HG03469 (cell line): Measurements from ENCODE around the gene CDHR4.
"Not testable (repeated sequence)": the region's sequence is repeated elsewhere in the genome, so short reads cannot be mapped to it uniquely, and the experiment has no call there.

ENCODE experiments used
- ATAC-seq: cut with Tn5 transposase; IDR thresholded peaks from one replicate; pipeline ENCODE4 v1.9.1; 2021; ENCODE audit warnings: mild to moderate bottlenecking, moderate library complexity, moderate number of reproducible peaks; ENCODE audit not compliant: unreplicated experiment

Gene CDHR4

GRCh38 chr3:49799761-49800160 lies at the start of gene CDHR4:
Gene CDHR4, minus strand, starts transcription at chr3:49799873. Its CDS starts 61 bp downstream, at chr3:49799812.
- ATAC-seq = no peak

- no peak for ATAC-seq
These were observed 46.0 kb upstream of the CDHR4 start for GRCh38 chr3:49845694-49846093.

- no peak for ATAC-seq
These were observed 45.0 kb upstream of the CDHR4 start for GRCh38 chr3:49844464-49845183.

- ATAC-seq = no peak
These were observed 43.3 kb upstream of the CDHR4 start for GRCh38 chr3:49842843-49843517.

- no peak for ATAC-seq
These were observed 42.1 kb upstream of the CDHR4 start for GRCh38 chr3:49841806-49842205.

GRCh38 chr3:49841126-49841696 lies 41.5 kb upstream of the CDHR4 start:
- no peak for ATAC-seq

GRCh38 chr3:49840388-49840787 lies 40.7 kb upstream of the CDHR4 start:
- no peak for ATAC-seq

GRCh38 chr3:49839193-49839809 lies 39.6 kb upstream of the CDHR4 start:
- no peak for ATAC-seq

- no peak for ATAC-seq
These were observed 31.7 kb upstream of the CDHR4 start for GRCh38 chr3:49831341-49831740.

- no peak for ATAC-seq
These were observed 26.3 kb upstream of the CDHR4 start for GRCh38 chr3:49826016-49826415.

GRCh38 chr3:49823131-49823530 lies 23.5 kb upstream of the CDHR4 start:
- ATAC-seq = not testable (repeated sequence)

GRCh38 chr3:49813497-49814174 lies 14.0 kb upstream of the CDHR4 start, which contains the start of gene UBA7:
Gene UBA7, minus strand, starts transcription at chr3:49813953. Its CDS starts 166 bp downstream, at chr3:49813787.
- ATAC-seq = no peak

- no peak for ATAC-seq
These were observed 13.3 kb upstream of the CDHR4 start for GRCh38 chr3:49812916-49813496.

GRCh38 chr3:49807431-49808114 lies 7.9 kb upstream of the CDHR4 start:
- ATAC-seq = no peak

- no peak for ATAC-seq
These were observed 7.2 kb upstream of the CDHR4 start for GRCh38 chr3:49806850-49807249.

- ATAC-seq = no peak
These were observed 6.4 kb upstream of the CDHR4 start for GRCh38 chr3:49805897-49806701.

- no peak for ATAC-seq
These were observed 5.7 kb upstream of the CDHR4 start for GRCh38 chr3:49805367-49805782.

- ATAC-seq = no peak
These were observed 4.7 kb upstream of the CDHR4 start for GRCh38 chr3:49804141-49805041.
